Endothelial cell of umbilical vein (primary cell): ENCODE measurements around the gene BCOR.

Experiments
- EZH2 ChIP-seq: IDR thresholded peaks from 2 replicates; pipeline ENCODE4 v1.6.1; 2012; ENCODE audit warnings: borderline replicate concordance, low read depth, mild to moderate bottlenecking, moderate library complexity, low read length, inconsistent platforms; ENCODE audit not compliant: severe bottlenecking
- JUN ChIP-seq: IDR thresholded peaks from 2 replicates; pipeline ENCODE4 v1.6.1; 2011; ENCODE audit warnings: borderline replicate concordance, low read depth; ENCODE audit not compliant: insufficient read length, insufficient read depth
- POLR2A ChIP-seq: IDR thresholded peaks from 2 replicates; pipeline ENCODE4 v1.6.1; 2012; ENCODE audit warnings: low read depth, mild to moderate bottlenecking, control low read depth, low read length
- TF ChIP-seq, protein P1 (sequence below), 2 donors: IDR thresholded peaks; 1 replicate in 1 of 2; 2 replicates in 1 of 2; pipeline ENCODE4 v1.5.1; 2011; ENCODE audit warnings: low read length in 2 of 2, mild to moderate bottlenecking in 2 of 2, moderate library complexity in 2 of 2, control low read depth in 1 of 2, inconsistent platforms in 1 of 2, low read depth in 1 of 2; ENCODE audit not compliant: insufficient read depth in 1 of 2; ENCODE audit errors: extremely low read depth in 1 of 2
- TF ChIP-seq, protein P2 (sequence below): IDR thresholded peaks from 2 replicates; pipeline ENCODE4 v1.6.1; 2011; ENCODE audit not compliant: insufficient read depth, insufficient read length

DNA sequence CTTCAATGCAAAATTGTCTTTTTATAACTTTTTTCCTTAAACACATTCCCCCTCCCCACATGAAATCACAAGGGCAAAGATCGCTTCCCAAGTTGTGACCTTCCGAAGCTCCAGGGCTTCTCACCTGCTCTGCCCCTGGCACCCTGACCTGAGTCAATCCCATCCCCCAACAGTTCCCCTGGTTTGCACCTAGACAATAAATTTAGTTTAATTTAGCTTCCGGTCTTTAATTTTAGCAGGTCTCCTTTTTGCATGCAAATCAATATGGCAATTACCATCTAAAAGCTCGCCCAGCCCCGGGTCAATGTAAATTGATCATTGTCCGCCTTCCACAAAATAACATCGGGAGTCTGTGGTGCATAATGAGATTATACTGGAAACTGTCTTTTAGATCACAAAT is 6.8 kb downstream of the BCOR start:
- TF ChIP-seq, protein P1, sequence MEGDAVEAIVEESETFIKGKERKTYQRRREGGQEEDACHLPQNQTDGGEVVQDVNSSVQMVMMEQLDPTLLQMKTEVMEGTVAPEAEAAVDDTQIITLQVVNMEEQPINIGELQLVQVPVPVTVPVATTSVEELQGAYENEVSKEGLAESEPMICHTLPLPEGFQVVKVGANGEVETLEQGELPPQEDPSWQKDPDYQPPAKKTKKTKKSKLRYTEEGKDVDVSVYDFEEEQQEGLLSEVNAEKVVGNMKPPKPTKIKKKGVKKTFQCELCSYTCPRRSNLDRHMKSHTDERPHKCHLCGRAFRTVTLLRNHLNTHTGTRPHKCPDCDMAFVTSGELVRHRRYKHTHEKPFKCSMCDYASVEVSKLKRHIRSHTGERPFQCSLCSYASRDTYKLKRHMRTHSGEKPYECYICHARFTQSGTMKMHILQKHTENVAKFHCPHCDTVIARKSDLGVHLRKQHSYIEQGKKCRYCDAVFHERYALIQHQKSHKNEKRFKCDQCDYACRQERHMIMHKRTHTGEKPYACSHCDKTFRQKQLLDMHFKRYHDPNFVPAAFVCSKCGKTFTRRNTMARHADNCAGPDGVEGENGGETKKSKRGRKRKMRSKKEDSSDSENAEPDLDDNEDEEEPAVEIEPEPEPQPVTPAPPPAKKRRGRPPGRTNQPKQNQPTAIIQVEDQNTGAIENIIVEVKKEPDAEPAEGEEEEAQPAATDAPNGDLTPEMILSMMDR (IDR thresholded peaks at IDR 0.05; ENCODE audit: extremely low read depth in 1 of 2, insufficient read depth in 1 of 2, low read depth in 1 of 2, low read length in 2 of 2): no peak
- TF ChIP-seq JUN (no peak), POLR2A (no peak), EZH2 (no peak)
- TF ChIP-seq, protein P2, sequence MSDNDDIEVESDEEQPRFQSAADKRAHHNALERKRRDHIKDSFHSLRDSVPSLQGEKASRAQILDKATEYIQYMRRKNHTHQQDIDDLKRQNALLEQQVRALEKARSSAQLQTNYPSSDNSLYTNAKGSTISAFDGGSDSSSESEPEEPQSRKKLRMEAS: no peak
